ENCODE measurements around the gene LIMK2.
"Not testable (repeated sequence)": the region's sequence is repeated elsewhere in the genome, so short reads cannot be mapped to it uniquely, and the experiment has no call there.

LIMK2 gene

DNA sequence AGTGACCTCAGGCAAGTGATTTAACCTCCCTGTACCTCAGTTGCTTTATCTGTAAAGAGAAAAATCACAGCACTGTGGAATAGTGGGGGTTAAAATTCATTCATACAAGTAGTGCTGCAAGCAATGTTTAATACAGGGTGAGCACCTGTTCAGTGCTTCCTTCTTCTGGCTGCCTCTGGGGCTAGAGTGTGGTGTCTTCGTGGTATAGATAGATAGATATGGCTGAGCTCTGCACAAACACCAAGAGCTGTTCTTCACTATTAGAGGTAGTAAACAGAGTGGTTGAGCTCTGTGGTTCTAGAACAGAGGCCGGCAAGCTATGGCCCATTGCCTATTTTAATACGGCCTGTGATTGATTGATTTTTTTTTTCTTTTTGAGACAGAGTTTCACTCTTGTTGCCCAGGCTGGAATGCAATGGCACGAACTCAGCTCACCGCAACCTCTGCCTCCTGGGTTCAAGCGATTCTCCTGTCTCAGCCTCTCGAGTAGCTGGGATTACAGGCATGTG lies 32.9 kb downstream of the LIMK2 start:
- DNase-seq: no peak

DNA sequence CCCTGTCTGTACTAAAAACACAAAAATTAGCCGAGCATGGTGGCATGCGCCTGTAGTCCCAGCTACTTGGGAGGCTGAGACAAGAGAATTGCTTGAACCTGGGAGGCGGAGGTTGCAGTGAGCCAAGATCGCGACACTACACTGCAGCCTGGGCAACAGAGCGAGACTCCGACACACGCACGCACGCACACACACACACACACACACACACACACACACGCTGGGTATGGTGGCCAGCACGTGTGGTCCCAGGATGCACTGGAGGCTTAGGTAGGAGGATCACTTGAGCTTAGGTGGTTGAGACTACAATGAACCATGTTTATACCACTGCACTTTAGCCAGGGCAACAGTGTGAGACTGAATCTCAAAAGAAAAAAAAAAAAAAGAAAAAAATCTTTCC lies 33.9 kb downstream of the LIMK2 start:
- DNase-seq: not testable (repeated sequence)

DNA sequence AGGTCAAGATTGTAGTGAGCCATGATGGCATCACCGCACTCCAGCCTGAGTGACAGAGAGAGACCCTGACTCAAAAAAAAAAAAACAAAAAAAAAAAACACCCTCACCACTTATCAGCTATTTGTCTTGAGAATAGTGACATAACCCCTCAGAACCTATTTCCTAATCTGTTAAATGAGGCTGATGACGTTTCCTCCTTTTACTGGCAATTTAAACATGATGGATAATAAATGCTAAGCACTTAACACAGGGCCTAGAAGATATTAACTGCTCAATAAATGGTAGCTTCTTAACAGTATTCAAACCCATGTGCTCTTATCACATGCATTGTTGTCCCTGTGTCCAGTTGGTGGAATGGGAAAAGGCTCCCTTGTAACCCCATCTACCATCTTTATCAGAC lies 34.6 kb downstream of the LIMK2 start:
- DNase-seq: no peak

DNA sequence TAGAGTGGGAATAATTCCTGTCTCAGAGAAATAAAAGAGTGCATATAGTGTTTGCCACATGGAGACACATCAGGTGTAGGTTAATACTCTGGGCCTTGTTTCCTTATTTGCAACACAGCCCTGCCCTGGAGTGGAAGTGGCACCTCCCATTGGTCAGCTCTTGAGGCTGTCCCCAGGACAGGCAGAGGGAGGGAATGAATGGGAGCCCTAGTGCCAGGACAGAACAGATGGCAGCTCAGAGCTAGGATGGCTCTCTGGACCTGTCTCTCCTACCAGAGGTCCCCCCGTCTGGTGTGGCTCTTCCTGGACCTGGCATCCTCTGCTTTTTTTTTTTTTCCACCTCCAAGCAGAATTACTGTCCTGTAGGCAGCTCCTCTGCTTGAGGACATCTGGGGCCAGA lies 35.6 kb downstream of the LIMK2 start:
- DNase-seq: no peak

DNA sequence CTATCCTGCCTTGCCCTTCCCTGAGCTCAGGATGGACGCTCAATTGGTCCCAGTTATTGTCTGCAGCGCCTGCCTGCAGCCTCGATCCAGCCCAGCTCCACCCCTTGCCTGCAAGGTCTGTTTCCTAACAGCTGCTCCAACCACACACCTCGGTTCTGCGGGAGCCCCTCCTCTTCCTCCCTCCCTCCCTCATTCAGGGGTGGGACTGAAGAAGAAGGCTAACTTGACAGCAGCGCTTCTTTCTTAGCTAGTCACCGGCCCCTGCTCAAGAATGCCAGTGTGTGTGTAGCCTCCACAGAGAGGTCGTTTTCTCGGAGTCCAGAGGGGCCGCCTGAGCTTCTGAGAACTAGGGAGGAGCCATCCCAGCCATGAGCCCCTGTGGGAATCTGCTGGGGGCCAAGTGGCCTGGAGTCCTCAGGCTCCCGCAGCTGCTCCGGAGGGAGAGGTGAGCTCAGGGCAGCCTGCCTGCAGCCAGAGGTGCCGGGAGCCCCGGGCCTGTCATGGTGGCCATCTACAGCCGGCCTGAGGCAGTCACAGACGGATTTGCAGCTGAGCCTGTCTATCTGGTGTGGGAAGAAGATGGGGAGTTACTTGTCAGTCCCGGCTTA lies 36.1 kb downstream of the LIMK2 start:
- peak; percentile 88 for DNase-seq

DNA sequence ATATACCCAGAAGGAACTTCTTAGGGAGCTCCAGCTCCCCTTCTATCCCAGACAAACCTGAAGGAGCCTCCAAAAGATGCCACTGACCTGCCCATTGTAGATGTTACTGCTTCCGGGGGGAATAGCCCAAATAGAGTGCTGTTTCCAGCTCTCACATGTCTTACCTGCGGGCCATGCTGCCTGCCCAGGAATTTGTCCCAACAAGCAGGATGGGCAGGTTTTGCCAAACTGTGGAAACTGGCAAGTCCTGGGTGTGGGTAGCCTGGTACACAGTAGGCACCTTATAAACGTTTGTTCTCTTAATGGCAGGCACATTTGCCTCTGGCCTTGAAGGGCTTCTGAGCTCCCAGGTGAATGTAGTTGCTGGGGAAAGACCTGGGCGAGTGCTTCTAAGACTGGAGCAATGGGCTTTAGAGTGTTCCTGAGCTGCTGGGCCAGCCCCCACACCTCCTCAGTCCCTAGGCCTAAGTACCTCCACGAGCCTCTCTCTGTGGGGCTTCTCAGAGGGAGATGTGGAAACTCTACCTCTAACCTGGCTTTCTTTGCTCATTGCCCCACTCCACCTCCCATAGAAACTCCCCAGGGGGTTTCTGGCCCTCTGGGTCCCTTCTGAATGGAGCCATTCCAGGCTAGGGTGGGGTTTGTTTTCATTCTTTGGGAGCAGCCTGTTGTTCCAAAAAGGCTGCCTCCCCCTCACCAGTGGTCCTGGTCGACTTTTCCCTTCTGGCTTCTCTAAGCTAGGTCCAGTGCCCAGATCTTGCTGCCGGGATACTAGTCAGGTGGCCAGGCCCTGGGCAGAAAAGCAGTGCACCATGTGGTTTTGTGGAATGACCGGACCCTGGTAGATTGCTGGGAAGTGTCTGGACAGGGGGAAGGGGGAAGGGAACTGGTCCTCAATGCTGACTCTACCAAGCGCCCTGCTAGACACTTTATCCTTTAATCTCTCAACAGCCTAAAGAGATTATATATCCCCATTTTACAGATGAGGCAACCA lies 37.2 kb downstream of the LIMK2 start:
- DNase-seq: no peak

DNA sequence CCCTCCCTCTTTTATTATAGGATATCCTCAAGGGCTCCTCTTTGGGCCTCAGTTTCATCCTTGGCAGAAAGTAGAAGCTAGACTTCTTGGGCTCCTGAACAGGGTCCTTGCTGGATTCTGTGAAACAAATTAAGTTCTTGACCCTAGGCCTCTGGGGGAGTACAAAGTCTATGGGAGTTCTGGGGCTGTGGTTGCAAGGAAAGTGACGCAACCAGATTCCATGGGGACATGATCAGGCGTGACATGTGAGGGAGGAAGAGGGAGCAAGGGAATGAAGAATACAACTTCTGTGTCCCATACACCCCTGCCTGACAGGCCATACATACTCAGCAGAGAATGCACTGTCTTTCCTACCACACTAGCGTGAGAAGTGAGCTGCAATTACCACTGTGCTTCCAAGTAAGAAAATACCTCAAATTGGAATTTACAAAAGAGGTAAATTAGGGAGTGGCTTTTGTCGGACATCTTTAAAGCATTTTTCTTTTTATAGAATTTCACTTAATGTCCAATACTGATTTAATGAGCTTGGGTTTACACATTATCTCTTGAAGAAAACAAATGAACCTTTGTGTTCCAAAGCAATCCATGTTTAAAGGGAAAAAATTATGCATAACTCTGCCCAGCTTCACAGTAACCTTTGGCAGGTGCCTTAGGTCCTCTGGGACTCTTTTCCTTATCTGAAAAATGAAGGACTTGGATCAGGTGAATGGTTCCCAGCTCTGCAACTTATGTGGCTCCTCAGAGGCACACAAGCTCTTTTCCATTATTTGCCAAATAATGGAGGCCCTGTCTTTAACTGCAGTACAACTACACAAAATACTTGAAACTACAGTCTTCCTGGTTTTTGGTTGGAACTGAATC lies 38.9 kb downstream of the LIMK2 start:
- DNase-seq: no peak

DNA sequence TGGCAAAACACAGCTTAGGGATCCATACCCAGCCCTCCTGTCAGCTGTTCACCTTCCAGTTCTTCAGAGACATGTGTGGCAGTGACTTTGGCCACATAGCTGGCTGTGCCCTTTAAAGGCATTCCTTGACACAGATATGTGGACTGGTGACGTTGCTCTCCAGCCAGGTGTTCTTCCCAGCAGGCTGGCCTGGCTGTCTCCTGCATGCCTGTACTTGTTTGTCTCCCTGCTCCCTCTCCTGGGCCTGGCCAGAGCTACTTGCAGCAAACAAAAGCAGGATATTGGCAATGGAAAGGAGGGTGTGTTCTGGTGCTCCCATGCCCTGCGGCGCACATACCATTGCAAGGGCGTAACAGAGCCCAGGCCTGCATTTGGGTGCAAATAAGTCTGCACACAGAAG lies 41.9 kb downstream of the LIMK2 start:
- DNase-seq: no peak

DNA sequence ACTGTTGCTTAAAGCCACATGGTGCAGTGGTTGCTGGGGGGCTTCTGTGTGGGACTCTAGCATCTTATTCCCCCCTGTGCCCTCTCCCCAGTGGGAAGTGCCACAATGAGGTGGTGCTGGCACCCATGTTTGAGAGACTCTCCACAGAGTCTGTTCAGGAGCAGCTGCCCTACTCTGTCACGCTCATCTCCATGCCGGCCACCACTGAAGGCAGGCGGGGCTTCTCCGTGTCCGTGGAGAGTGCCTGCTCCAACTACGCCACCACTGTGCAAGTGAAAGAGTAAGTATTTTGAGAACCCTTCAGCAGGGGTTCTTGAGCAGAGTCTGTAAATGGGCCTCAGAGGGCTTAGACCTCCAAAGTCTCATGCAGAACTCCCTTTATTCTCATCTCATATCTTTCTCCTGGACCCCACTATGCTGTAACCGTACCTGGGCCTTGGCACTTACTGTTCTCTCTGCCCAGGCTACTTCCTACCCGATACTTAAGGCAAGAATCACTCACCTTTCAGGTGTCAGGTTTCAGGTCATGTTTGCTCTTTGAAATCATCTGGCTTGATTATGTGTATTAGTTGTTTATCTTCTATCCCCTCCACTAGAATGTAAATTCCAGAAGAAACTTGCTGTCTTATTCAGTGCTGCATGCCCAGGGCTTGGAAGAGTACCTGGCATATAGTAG lies 47.8 kb downstream of the LIMK2 start:
- DNase-seq: no peak

DNA sequence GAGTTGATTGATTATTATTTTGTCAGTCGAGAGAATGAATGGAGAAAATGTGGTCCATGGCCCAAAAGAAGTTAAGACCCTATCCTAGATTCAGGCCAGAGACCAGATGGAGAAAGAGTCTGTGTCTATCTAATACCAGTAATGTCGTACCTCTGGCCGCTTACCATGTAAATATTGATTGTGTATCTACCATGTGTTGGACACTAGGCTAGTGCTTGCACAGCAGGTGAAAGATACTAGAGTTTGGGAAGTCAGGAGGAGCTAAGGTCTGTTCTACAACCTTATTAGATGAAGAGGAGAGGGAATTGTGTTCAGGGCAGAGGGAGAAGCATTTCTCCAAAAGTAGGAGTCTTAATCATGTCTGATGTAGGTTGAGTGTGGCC lies 48.4 kb downstream of the LIMK2 start:
- no peak for DNase-seq

DNA sequence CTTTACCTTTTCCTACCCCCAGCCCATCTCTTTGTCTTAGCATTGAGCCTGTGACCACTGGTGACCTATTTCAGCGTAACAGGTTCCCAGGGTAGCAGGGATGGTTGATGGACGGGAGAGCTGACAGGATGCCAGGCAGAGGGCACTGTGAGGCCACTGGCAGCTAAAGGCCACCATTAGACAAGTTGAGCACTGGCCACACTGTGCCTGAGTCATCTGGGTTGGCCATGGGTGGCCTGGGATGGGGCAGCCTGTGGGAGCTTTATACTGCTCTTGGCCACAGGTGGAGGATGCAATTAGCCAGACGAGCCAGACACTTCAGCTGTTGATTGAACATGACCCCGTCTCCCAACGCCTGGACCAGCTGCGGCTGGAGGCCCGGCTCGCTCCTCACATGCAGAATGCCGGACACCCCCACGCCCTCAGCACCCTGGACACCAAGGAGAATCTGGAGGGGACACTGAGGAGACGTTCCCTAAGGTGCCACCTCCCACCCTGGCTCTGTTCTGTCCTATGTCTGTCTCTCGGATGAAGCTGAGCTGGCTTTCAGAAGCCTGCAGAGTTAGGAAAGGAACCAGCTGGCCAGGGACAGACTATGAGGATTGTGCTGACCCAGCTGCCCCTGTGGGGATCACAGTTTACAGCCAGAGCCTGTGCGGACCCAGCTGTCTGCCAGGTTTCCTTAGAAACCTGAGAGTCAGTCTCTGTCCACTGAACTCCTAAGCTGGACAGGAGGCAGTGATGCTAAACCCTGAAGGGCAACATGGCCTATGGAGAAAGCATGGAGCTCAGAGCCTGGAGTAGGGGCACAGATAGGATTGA lies 50.4 kb downstream of the LIMK2 start:
- DNase-seq: peak; percentile 47

DNA sequence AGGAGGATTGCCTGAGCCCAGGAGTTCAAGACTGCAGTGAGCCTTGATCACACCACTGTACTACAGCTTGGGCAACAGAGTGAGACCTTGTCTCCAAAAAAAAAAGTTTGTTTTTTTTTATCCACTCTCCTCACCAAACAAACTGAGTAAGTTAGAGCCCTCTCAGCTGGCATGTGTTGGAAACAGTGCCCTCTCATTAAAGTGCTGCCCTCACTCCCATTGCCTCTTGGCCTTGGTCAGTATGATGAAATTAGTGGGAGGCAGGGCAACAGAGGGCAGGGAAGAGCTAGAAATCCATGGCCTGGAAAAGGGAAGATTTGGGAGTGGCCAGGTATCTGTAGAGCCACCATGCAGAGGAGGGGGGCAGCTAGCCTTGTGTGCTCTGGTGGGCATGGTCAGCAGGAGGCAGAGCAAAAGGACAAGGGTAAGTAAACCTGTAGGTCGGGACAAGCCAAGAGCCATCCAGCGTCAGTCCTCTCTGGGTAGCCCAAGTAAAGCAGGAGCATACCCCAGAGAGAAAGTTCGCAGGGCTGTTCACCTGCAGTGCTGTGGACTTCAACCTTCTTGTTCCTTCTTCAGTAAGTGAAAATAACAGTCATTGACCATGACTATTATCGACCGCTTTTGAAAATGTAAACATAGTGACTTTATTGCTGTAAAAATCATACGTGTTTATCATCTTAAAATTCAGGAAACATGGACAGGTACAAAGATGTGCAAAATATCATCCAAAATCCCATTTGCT lies 52.0 kb downstream of the LIMK2 start:
- no peak for DNase-seq

DNA sequence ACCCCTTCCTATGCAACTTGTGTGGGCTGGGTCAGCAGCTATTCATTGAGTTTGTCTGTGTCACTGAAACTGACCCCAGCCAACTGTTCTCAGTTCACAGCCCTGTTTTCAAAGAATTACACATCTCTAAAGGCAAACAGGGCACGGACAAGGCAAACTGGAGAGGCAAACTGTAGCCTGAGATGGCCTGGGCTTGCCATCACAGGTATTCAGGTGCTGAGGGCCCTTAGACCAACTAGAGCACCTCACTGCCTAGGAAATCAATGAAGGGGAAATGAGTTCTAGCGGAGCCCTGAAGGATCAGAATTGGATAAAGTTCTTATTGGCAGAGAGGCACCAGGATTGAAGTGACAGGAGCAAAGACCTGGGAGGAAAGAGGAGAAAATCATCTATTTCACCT lies 56.2 kb downstream of the LIMK2 start:
- no peak for DNase-seq

DNA sequence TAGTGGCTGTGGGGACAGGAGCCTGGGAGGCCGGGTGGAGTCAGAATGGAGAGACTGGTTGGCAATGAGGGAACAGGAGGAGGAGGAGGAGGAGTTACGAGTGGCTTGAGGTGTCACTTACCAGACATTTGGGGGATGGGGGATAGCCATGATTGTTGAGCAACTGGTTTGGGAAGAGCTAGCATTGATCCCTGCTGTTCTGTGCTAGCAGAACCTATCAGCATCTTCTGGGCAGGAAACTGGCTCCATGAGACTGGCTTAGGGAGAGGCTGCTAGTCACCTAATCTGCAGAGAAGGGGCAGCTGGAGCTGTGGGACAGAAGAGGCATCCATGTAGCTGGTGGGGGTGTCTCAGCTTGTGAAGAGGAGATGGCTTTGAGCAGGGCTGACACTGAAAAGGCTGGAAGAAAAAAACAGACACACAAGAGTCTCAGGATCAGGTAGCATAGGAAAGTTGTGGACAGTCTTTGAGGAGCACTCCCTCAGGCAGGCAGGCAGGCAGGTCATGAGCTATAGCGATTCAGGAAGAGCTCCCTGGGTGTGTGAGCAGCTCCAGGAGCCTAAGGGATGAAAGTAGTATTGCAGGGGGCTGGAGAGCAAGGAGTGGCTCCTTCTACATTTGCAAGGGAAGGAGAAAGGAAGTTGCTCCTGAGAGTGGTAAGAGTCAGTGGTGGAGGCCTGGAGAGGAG lies 57.9 kb downstream of the LIMK2 start:
- no peak for DNase-seq

DNA sequence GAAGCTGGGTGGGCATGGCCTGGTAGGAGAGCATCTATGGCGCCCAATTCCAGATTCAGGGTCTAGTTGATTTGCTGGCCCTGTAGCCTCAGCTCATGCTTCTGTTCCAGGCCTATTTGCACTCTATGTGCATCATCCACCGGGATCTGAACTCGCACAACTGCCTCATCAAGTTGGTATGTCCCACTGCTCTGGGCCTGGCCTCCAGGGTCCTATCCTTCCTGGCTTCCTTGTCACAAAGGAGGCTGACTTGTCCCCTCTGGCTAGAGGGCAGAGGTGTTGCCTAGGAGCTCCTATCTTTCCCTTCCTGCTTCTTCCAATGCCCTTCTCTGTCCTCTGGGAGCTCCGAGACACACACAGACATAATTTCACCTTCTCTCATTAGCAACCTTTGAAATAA lies 58.9 kb downstream of the LIMK2 start:
- DNase-seq: no peak

DNA sequence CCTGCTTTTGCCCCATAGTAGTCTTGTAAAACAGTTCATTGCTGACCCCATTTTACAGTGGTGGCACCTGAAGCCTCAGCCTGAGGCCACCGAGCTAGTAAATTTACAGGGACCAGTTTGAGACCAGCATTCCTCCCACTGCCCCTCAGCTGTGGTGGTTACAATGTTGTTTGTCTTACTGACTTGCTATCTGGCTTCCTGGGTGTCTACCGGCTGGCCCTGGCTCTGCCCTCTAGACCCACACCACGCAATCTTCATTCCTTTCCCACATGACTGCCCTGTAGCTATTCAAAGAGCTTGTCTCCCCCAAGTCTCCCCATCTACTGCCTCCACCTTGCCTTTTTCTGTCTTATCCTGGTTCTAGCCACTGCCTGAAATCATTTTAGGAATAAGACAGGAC lies 59.4 kb downstream of the LIMK2 start:
- no peak for DNase-seq

DNA sequence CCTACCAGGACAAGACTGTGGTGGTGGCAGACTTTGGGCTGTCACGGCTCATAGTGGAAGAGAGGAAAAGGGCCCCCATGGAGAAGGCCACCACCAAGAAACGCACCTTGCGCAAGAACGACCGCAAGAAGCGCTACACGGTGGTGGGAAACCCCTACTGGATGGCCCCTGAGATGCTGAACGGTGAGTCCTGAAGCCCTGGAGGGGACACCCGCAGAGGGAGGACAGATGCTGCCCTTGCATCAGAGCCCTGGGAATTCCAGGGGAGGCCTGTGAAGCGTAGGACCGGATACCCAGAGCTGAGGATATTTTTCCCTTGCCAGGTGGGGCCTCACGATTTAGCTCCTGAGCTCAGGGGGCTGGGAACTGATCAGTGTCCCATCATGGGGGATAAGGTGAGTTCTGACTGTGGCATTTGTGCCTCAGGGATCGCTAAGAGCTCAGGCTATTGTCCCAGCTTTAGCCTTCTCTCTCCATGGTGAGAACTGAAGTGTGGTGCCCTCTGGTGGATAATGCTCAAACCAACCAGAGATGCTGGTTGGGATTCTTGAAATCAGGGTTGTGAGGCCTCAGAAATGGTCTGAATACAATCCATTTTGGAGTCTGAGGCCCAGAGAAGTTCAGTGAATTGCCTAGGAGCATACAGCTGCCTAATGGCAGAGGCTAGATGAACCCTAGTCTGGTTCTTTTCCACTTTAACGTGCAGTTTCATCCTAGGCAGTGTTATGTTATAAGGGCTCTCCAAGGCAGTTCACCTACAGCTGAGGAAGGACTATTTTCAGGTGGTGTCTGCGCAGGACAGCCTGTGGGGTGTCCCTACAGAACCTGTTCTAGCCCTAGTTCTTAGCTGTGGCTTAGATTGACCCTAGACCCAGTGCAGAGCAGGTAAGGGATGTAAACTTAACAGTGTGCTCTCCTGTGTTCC lies 60.7 kb downstream of the LIMK2 start:
- DNase-seq: peak; percentile 77

DNA sequence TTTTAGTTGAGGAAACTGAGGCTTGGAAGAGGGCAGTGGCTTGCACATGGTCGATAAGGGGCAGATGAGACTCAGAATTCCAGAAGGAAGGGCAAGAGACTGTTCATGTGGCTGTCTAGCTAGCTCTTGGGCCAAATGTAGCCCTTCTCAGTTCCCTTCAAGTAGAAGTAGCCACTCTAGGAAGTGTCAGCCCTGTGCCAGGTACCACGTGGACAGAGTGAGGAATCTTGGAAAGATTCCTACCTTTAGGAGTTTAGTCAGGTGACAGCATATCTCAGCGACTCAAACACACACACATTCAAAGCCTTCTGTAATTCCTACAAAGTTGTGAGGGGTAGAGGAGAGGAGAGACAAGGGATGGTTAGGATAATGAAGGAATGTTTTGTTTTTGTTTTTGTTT lies 61.9 kb downstream of the LIMK2 start:
- DNase-seq: no peak

DNA sequence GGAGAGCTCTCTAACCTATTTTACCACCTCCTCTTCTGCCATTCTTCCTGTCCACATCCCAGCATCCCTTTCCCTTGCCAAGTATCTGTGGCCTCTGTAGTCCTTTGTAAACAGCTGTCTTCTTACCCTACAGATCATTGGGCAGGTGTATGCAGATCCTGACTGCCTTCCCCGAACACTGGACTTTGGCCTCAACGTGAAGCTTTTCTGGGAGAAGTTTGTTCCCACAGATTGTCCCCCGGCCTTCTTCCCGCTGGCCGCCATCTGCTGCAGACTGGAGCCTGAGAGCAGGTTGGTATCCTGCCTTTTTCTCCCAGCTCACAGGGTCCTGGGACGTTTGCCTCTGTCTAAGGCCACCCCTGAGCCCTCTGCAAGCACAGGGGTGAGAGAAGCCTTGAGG lies 62.9 kb downstream of the LIMK2 start:
- DNase-seq: no peak

All from retina (tissue), 1 donor.